ENCODE data around the gene DNAH8.

Gene DNAH8

DNA sequence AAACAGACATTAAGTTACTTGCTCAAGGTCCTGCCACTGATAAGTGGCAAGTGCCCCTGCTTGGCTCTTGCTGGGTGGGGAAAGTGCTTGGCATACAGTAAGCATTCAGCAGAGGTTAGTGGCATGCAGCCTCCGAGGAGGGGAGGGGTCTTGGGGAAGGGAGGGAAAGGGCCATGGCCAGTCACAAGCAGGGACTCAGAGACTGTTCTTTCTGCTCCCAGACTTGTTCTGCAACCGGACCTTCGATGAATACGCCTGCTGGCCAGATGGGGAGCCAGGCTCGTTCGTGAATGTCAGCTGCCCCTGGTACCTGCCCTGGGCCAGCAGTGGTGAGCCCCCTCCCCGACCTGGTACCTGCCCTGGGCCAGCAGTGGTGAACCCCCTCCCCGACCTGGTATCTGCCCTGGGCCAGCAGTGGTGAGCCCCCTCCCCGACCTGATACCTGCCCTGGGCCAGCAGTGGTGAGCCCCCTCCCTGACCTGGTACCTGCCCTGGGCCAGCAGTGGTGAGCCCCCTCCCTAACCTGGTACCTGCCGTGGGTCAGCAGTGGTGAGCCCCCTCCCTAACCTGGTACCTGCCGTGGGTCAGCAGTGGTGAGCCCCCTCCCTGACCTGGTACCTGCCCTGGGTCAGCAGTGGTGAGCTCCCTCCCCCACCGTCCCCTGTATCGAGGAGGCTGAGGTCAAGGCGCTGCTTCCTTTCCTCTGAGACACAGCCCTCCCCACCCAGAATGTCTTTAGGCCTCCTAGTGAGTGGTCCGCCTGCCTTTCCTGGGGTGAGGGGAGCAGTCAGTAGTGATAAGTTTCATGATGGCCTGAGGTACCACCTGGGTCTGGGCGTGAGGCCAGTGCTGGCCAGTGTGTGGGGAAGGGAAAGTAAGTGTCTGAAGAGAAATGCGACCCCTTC lies 342.4 kb downstream of the DNAH8 start:
- no peak for DNase-seq

DNA sequence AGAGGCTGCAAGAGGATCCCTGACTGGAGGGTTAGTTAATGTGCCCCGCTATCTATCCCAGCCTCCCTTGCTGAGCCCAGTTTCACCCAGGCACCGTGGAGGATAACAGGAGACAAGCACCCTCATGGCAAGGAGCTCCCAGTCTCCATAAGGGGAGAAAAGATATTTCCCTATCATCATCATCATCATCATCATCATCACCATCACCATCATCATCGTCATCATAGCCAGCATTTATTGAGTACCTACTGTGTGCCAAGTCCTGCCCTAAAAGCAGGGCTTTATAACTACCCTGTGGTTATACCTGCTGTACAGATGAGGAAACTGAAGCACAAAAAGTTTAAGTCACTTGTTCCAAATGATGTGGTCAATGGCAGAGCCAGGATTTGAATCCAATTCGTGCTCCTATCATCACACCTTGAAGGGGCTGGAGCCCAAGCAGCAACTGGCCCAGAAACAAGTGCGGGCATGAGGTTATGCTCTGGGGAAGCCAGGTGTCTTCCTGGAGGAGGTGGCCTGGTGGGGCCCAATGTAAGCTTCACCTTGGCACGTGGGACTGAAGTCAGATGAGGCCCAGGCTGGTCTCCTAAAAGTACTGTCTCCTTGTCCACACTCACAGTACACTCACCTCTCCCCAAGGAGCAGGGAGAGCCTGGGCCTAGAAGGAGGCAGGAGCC lies 343.5 kb downstream of the DNAH8 start:
- no peak for DNase-seq

DNA sequence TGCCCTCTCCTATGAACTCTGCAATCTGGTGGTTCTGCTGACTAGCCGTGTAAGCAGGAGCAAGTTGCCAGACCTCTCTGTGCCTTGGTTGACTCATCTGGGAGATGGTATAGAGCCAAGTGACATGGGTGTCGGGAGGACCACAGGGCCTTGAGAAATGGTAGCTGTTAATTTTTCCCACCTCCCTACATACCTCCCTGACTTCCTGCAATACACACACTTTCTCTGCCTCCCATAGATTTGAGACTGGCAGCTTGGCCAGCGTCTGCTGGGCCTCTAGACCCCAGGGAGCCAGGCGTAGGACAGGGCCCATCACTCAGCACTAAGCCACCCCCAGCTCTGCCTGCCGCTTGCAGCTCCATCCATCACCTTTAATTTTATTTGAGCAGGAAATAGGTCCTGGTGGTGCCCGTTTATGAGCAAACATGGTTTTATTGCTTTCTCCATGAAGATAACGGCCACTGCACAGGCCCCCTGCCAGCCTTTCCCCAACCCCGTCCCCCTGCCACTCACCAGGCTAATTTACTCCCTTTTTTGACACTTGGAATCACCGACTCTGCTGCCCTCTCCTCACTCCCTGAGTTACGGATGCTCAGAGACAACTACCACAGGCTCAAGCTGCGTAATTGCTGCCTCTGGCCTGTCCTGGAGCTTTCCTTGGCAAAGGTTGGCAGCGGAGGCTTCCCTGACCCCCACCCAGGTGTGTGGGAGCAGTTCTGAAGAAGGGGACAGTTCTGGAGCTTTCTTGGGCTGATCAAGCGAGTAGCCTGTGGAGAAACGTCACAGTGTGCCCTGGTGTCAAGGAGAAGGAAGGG lies 344.6 kb downstream of the DNAH8 start:
- DNase-seq, result no peak

DNA sequence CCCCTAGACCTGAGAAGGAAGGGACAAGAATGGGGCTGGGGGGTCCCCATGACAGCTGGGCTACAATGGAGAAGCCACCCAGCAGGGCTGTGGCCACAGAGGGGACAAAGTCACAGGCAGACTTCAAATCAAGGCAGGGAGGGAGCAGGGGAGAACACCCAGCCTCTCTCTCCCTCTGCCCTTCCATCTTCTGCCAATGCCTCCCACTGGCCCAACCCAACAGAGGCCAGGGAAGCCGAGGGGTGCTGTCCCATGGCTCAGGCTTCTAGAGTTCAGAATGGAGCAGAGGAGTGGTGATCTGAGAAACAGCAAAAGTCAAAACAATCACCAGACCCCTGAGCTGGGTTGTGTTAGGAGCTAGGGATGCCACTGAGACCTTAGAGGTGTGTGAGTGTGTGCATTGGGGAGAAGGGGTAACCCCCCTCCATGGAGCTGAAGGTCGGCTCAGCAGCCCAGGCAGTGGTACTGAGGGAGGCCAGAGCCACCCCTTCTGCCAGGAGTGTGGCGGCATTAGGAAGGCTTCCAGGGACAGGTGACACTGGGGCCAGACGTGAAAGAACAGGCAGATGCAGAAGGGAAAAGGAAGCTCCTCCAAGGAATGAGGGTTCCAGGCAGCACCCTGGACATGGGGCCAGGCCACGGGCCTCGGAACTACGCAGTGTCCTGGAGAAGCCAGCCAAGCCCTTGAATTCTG lies 345.5 kb downstream of the DNAH8 start:
- no peak for DNase-seq

DNA sequence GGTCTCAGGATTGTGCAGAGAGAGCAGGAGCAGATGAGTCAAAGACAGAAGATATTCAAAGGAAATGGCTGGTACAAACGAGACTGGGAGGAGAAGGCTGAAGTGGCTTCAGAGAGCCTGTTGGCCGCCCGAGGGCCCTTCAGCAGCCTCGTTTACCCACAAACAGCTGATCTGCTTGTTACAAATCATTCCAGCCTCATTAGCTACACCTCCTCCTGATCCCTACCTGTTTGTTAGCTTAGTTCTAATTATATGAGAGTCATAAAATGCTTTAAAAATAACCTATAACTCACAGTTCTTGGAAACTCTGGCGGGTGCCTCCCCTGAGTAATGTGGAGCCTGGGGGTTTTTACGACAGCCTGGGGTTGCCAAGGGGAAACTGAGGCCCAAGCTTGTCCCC lies 346.1 kb downstream of the DNAH8 start:
- no peak for DNase-seq

DNA sequence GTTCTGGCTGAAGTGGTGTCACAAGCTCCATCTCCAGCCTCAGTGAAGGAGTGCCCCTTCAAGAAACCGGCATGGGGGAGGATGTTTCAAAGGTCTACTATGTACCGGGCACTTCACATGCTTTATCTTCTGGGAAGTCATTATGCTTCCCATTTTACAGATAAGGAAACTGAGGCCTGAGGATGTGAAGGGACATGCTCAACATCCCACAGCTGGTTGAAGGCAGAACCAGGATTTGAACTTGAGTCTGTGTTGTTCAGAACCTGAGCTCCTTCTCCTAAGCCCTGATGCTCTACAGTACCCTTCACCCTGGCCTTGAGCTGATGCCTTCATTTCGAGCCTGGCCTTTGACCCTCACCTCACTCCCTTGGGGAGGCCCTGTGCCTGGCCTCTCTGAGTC lies 346.5 kb downstream of the DNAH8 start:
- no peak for DNase-seq

DNA sequence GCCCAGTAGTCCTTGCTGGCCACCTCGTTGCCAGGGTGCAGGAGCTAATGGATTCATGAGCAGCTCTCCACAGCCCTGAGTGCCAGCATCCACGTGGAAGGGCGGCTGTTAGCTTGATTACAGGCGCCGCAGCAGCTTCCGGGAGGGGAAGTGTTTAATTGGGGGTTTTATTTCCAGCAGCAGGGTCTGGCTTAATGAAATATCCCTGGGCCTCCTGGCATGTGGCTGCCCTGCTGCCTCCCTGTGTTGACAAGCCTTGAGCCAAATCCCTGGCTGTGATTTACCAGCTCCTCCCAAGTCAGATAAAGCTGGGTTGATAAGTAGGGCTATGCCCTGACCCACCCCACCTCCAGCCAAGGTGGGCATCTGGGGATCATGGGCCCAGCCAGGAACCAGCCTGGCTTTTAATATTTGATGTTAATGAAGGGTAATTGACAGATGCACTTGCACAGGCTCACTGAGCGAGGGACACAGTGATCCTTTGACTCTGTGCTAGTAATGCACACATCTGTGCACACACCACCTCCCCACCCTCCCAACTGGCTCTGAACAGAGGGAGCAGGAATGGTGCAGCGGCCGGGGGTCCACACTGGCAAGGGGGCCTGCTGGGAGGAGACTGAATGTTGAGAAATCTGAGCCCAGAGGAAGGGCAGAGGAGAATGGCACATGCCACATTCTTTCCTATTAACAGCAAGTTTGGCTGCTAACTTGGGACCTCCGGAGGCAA lies 347.1 kb downstream of the DNAH8 start:
- no peak for DNase-seq

DNA sequence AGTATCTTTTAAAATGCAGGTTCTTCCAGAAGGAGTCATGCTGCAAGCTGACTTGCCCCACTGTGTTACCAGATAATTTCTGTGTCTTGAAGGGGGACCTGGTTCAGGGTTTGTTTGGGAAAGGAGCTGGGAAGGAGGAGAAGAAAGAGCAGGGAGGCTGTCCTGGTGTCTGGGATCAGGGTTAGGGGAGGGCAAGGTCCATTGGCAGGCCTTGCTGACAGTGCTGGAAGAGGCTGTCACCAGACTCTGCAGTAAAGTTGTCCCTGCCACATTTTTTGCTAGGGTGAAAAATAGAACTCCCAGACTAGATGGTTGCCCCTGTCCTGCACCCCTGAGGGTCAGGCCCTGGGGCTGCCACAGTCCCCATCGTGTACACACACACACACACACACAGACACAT lies 348.4 kb downstream of the DNAH8 start:
- no peak for DNase-seq

DNA sequence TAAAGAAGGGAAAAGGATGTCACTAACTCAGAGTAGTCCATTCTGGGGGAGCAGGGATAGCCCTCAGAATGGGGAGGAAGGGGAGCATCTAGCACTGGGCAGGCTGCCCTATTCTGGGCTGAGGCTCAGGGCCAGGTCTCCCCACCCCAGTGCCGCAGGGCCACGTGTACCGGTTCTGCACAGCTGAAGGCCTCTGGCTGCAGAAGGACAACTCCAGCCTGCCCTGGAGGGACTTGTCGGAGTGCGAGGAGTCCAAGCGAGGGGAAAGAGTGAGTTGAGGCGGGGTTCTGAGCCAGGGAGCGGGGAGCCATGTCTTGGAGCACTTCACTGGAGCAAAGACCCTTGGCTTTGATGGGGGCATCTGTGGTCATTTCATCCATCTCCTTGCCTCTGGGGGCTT lies 350.4 kb downstream of the DNAH8 start:
- DNase-seq, result no peak

DNA sequence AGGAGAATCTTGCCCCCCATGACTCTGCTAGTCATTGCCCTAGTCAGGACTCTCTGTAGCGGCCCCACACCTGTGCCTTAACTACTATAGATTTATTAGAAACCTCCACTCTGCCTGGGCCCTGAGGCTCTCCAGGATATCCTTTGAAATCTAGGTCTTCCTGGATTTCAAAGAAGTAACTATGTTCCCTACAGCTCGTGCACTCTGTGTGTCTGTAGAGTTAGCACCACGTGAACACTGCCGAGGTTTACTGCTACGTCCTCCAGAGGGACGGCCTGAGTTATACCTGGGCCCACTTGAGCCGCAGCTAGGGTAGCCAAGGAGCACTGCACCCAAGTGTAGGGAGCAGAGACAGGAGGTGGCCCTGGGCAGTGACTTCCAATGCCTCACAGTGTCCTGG lies 353.3 kb downstream of the DNAH8 start:
- DNase-seq, result no peak

DNA sequence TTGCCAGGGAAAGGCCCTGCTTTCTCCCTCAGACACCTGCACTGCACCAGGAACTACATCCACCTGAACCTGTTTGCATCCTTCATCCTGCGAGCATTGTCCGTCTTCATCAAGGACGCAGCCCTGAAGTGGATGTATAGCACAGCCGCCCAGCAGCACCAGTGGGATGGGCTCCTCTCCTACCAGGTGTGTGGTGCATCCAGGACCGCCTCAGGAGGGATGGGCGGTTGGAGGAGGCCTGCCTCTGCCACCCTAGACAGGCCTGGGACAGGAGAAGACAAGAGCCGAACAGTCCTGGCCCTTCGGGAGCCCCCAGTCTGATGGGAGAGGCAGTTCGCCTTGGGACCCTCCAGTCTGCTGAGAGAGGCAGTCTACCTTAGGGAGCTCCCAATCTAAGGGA lies 357.7 kb downstream of the DNAH8 start:
- no peak for DNase-seq

DNA sequence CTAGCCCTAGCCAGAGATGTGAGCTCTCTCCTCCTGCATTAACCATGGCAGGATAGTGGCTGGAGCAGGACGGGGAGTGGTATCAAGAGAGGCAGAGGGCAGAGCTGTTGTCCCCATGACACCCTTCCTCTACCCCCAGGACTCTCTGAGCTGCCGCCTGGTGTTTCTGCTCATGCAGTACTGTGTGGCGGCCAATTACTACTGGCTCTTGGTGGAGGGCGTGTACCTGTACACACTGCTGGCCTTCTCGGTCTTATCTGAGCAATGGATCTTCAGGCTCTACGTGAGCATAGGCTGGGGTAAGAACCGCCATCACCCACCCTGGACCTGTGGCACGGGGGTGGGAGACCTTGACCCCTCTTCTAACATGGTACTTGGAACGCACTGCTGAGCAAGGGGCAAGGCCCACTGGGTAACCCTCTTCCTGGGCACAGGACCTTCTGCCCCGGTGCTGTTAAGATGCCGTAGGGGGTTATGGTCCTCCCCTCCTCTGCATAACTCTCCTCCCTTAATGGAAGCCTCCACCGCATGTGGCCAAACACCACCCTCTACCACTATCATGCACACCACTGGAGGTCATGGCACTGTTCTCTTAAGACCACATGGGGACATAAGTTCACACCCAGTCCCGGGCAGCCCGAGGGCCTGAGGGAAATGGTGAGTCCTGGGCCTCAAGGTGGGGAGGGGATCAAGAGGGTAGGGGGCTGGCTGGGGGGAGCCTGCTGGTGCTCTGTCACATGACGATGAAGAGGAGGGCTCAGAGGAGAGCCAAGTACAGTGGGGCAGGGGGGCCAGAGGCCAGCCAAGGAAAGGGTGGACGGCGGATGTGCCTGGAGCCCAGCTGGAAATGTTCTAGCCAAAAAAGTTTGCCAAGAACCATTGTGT lies 358.6 kb downstream of the DNAH8 start:
- no peak for DNase-seq

DNA sequence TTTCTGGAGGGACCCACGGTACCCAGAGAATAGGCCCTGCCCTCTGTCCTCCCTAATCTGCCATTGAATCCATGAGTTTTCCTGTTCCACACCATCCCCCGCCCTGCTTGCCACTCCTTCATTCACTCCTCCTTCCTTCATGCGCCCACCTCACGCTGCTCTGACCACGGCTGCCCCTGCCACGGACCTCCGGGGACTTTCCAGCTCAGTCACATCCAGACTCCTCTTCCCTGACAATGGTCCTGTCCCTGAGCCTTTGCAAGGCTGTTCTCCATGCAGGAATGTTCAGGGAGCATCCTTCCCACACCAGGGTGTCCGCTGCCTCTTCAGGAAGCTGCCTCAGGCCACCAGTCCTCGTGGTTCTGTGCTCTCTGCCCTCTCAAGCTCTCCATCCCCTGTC lies 359.4 kb downstream of the DNAH8 start:
- no peak for DNase-seq

DNA sequence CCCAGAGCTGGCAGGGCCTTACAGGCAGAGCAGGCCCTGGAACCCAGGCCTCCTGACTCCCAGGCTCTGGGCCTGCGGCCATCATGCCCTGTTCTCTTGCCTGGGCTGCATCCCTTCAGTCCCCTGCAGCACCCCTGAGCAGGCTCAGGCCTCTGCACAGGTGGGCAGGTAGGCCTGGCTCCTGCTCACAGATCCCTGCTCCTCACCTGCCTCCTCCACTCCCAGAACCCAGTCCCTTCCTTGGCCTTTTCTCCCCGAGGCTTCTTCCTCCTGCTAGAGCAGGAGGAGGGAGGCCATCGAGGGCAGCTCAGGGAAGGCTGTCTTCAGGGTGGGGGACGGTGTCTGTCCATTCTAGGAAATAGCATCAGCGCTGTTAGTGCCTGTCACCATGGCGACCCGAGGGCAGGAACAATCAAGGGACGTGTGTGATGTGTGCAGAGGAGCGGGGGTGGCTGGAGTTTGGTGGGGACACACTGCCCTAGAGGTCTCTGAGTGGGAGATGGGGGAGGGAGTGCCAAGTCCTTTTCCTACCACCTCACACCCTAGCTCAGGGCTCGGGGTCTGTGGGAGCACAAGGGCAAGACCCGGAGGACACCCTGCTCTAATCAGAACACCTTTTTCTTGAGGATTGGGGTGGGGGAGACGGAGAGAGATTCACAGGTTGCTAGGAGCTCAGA lies 360.0 kb downstream of the DNAH8 start:
- DNase-seq, result no peak

DNA sequence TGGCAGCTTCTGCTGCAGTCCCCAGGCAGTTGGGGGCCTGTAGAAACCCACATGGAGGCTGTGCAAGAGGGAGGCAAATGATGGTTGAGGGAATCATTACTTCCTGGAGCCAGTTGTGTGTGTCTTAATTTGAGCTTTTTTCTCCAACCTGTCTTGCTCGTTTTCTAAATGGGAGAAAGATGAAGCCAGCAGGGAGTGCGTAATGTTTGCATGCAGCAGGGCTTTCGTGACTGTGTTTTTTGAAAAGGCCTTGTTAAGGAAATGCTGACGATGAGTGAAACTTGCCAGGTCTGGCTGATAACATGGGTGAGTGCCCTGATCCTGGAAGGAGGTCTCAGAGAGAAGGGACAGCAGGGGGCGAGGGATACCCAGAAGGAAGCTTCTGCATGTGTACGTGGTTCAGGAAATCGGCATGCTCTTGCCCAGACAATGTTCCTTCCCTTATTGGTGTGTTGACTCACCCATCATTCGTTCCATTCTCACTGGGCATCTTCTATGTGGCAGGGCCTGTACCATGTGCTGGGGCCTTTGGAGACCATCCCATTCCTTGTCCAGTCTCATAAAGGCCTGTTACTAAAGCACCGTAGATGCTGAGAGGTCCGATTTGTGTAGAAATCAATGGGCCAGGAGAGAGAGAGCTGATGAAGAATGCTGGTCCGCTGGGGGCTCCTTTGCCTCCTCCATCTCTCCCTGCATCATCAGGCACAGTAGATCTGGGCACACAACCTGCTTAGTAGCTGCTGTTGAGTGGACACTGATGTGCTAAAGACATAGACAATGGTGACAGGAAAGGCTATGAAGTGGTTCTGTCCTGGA lies 360.9 kb downstream of the DNAH8 start:
- DNase-seq, result no peak

DNA sequence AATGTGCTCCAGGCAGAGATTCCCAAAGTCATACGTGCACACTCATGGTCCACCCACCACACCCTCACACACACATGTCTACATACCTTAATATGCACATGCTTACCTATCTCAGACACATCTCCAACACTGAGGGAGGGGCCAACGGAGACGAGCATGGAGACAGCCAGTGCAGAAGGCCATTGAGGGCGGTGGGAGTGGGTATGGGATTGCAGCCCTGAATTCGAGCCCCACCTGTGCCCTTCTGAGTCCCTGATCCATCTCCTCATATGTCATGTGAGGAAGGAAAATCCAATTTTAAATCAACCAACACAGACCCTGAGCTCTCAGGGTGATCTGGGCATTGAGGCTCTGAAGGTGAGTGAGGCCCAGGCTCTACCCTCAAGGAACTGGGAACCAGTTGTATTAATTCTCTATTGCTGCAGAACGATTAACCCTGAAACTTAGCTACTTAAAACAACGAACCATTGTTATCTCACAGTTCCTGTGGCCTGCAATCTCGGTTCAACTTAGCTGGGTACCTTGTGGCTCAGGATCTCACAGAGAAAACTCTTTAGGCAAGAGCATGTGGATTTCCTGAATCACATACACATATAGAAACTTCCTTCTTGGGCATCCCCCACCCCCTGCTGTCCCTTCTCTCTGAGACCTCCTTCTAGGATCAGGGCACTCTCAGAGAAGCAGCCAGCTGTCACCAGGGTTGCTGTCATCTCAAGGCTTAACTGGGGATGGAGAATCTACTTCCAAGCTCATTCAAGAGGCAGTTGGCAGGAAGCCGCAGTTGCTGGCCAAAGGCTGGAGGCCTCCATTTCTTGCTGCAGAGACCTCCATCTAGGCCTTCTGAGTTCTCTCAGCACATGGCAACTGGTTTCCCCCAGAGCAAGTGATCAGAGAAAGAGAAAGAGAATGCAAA lies 361.8 kb downstream of the DNAH8 start:
- DNase-seq, result no peak

DNA sequence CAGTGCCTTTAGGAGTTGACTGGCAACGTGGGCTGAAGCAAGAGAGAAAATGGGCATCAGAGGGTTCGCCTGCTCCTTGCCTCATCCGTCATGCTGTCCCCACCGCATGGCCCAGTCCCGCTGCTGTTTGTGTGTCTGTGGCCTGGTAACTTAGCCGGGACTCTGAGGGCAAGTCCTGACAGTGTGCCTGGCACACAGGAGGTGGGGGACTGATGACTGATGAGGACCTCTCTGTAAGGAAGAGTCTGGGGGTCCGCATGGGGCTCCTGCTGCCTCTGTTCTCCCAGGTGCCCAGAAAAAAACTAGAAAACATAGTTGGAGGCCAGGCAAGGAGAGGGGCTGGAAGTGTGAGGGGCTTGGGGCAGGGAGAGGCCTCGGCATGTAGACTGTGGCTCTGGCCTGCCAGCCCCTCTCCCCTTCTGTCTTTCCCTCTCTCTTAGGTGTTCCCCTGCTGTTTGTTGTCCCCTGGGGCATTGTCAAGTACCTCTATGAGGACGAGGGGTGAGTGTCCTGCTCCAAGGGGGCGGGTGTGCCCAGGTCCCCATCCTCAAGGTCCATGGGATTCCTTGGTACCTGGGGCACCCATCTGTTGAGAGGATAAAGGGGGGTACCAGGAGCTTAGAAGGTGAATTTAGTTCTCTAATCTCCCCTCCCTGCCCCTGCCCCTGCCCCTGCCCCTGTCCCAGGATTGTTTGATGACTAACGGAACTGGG lies 362.9 kb downstream of the DNAH8 start:
- no peak for DNase-seq

DNA sequence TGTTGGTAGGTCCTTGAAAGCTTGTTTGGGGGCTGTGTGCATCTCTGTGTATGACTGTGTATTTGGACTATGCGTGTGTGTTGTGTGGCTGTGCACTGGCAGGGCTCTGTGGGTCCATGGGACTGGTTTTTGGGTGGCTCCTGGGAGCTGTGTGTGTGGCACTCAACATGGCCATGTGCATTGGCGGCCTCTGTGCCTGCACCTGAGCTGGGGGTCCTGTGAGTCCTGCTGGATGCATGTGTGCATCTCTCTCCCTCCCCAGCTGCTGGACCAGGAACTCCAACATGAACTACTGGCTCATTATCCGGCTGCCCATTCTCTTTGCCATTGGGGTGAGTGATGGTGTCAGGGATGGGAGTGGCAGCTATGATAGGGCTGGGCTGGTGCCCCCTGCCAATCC lies 363.6 kb downstream of the DNAH8 start:
- DNase-seq, result no peak
